ENCODE results near the gene TBC1D22A. TPM values are rescaled to one million over a fixed set of nuclear protein-coding genes. Genes with fewer than 3 reads are reported as not detected.

TBC1D22A gene
- total RNA-seq, 1 donor, result 16.7 TPM

DNA sequence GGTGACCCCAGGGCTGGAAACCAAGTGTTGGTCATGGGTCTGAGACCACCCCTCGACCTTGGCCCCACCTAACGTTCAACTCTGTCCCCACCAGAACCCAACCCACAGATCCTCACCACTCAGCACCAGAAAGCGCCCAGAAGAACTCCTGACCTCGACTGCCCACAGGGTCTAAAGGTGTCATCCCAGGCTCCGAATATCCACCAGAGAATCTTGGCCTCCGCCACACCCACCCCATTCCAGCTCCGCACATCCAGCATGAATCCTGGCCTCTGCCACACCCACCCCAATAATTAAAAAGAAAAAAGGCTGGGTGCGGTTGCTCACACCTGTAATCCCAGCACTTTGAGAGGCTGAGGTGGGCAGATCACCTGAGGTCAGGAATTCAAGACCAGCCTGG lies 25.7 kb upstream of the TBC1D22A start:
- DNase-seq (ENCODE audit: low read depth in 2 of 3, low spot score in 2 of 3), result no peak

DNA sequence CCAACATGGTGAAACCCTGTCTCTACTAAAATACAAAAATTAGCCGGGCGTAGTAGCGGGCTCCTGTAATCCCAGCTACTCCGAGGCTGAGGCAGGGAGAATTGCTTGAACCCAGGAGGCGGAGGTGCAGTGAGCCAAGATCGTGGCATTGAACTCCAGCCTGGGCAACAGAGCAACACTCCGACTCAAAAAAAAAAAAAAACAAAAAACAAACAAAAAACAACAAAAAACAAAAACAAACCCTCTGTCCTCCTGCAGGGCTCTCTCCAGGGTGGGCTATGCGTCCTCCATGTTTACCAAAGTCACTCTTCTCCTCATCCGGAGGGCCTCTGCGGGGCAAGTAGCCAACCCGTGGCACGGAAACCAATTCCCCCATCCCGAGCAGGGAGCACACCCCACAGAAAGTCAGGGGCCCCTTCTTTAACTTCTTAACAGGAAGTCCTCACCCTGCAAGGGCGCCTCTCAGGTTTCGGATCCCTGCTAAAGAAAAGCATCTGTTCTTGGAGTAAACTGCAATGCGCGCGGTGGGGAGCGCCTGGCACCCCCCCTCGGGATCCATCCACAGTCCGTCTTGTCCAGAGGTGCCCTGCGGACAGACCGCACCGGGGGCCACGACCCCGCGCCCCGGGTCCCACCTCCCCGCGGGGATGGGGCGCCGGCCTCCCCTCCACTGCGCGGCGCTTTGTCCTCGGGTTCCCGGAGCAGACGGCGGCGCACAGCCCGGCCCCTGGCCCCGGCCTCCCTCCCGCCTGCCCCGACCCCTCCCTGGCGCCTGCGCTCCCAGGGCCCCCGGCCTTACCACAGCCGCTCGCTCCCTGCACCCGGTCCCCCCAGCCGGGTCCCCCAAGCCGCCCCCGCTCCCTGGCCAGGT lies 25.1 kb upstream of the TBC1D22A start:
- DNase-seq (ENCODE audit: low read depth in 2 of 3, low spot score in 2 of 3), result peak in 2 of 3 donors; percentile 38 to 52

GRCh38 chr22:46737976-46738646 lies 24.3 kb upstream of the TBC1D22A start, which contains the start of gene CERK:
CERK (minus strand) TSS chr22:46738252; CDS start chr22:46738148, 104 bp downstream.
- DNase-seq (ENCODE audit: low read depth in 2 of 3, low spot score in 2 of 3), result peak in 2 of 3 donors; percentile 59 to 72

GRCh38 chr22:46738647-46739093 lies 23.8 kb upstream of the TBC1D22A start:
- no peak for DNase-seq (ENCODE audit: low read depth in 2 of 3, low spot score in 2 of 3)

GRCh38 chr22:46739094-46739870 lies 23.2 kb upstream of the TBC1D22A start:
- DNase-seq (ENCODE audit: low read depth in 2 of 3, low spot score in 2 of 3), result peak; percentile 56 to 71 (median 69)

DNA sequence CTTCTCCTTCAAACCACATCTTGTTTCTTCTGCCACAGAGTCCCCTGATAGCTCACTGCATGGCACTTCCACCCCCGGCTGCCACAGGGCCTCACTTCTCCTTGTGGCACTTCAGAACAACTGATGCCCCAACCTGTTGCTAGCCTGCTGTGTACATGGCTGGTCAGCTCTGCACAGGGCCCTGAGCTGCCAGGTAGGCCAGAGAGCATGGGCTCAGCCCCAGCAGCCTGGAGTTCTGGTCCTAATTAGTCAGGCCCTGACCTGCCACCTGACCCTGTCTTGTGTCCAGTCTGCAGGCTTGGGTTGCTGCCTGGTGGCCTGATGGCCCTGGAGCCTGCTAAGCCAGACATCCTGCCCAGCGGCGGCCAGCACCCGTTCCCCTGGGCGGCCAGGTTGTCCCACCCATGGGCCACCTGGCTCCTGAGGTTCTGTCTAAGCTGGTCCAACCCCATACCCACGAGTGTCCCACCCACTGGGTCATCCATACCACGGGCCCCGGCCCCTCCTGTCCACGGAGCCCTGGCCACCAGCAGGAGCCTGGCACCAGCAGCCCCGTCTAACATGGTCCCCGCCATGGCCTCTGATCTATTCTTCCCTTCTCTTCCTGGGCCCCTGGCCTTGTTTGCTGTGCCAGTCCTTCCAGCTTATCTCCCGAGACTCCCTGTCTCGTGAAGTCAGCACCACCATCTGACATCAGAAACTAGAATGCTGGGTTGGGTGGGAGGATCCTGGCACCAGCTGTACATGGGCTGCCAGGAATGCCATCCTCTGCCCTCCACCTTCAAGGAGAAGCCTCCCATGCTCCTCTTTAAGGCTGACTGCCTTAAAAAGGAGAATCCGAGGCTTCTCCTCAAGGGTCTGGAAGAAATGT lies 21.3 kb upstream of the TBC1D22A start:
- no peak for DNase-seq (ENCODE audit: low read depth in 2 of 3, low spot score in 2 of 3)

GRCh38 chr22:46741974-46742519 lies 20.4 kb upstream of the TBC1D22A start:
- DNase-seq (ENCODE audit: low read depth in 2 of 3, low spot score in 2 of 3), result no peak

- no peak for DNase-seq (ENCODE audit: low read depth in 2 of 3, low spot score in 2 of 3)
These were observed 19.8 kb upstream of the TBC1D22A start for GRCh38 chr22:46742576-46743221.

DNA sequence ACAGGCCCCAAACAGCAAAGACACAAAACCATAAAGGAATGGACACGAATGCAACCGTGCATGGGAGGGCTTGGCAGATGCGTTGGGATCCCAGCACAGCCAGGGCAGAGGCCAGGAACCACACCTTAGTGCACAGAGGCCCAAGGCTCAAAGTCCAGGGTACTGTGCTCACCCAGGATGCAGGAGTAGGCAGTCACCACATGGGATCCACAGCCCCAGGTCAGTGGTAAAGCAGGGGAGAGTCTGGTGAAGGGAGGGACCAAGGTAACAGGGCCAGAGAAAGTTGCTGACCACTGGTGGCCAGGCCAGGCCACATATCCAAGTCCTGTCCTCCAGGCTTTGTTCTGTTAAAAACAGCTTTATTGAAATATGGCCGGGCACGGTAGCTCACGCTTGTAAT lies 17.9 kb upstream of the TBC1D22A start:
- no peak for DNase-seq (ENCODE audit: low read depth in 2 of 3, low spot score in 2 of 3)

DNA sequence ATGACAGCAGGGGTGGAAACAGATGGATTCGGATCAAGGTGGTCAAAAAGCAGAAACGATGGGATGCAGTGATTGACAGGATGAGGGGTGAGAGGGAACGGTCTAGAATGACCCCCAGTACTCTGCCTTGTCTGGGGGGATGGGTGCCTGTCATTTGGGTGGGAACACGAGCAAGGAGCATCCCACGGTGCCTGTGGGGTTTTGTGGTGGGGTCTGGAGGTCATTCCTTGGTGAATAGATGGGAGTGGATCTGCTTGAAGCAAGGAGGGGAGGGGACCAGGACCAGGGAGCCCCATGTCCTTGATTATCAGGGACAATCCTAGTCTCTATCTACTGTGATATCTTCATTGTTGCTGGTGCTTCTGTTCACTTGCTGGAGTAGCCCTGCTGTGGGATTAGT lies 16.3 kb upstream of the TBC1D22A start:
- DNase-seq (ENCODE audit: low read depth in 2 of 3, low spot score in 2 of 3), result no peak

GRCh38 chr22:46746620-46747019 lies 15.8 kb upstream of the TBC1D22A start:
- DNase-seq (ENCODE audit: low read depth in 2 of 3, low spot score in 2 of 3), result no peak

DNA sequence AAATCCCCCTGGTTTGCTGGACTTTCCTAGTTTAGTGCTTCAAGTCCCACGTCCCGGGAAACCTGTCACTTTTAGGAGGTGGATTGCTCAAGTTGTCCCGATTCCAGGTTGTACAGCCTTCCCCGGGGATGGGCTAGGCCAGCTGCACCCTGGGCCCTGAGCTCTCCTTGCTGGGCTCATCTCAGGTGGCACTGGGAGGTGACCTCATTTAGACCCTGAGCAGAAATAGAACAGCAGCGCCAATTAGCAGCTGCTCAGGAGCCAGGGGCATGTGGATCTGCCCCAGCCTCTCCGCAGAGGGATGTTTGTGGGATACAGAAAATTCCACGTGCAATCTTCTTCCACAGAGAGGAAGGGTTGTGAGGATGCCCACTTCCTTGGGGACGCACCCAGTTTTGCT lies 14.8 kb upstream of the TBC1D22A start:
- no peak for DNase-seq (ENCODE audit: low read depth in 2 of 3, low spot score in 2 of 3)

- peak in 1 of 3 donors; percentile 36 for DNase-seq (ENCODE audit: low read depth in 2 of 3, low spot score in 2 of 3)
These were observed 14.1 kb upstream of the TBC1D22A start for GRCh38 chr22:46748206-46748907.

DNA sequence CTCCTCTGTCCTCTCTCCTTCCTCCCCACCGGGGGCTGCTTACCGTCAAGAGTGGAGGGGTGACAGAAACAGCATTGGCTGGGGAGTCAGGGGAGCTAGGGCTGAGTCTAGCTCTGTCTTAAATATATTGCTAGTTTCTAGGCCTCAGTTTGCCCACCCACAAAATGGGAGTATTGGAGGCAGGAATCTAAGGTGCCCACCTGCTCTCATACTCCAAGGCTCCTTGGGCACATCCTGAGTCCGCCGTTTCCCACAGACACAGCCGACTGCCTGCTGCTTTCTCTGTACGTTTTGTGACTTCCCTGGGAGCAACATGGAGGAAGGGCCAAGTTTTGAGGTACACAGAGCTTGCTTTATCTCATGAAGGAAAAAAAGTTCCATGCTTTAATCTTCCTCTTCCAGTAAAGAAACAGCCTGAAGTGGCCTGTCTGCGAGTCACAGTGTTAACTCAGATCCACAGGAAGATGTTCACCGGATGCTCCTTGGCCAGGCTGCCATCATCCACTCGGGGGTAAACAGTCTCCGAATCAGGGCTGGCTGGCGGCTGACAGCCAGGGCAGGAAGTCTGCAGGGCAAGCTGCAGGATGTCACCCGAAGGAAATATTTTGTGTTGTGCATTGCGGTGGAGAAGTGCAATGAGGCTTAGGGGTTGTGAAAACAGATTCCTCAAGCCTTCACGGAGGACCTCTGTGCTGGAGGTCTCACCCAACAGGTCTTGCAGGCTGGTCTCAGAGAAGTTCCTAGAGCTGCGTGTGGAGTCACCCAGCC lies 13.4 kb upstream of the TBC1D22A start:
- DNase-seq (ENCODE audit: low read depth in 2 of 3, low spot score in 2 of 3), result peak in 2 of 3 donors; percentile 86 to 94

DNA sequence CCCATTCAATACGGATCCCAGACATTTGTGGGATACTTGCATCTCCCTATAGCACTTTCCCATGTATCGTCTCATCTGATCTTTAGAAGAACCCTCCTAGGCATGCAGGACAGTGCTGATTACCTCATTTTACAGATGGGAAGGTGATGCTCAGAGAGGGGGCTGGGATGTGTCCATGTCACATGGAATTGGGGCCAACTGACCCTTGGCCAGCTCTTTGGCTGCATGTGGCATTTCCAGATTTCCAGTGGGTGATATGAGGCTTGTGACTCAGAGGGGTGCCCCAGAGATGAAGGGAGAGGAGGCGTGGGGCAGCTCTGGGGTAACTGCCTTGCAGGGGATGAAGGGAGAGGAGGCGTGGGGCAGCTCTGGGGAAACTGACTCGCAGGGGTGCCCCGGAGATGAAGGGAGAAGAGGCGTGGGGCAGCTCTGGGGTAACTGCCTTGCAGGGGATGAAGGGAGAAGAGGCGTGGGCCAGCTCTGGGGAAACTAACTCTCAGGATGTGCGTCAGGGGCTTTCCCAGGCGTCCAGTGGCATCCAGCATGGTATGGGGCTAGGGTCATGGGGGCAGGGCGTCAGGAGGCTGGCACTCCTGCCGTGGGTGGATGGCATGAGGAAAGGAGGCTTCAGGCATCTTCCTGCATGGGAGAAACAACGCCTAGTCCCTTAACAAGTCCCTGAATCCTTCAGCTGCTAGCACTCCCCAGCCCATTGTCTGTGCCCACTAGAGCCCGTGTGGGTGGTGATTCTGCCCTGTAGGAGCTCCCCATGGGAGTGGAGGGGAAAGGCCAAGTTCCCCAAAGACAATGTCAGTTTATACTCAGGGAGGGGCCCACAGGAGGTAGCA lies 12.5 kb upstream of the TBC1D22A start:
- DNase-seq (ENCODE audit: low read depth in 2 of 3, low spot score in 2 of 3), result no peak

- DNase-seq (ENCODE audit: low read depth in 2 of 3, low spot score in 2 of 3), result no peak
These were observed 12.0 kb upstream of the TBC1D22A start for GRCh38 chr22:46750530-46750800.

- no peak for DNase-seq (ENCODE audit: low read depth in 2 of 3, low spot score in 2 of 3)
These were observed 11.5 kb upstream of the TBC1D22A start for GRCh38 chr22:46750863-46751443.
